Hypothalamus (tissue), 51 donors: Measurements from ENCODE around the gene MCF2L.

Experiments
- DNase-seq, 51 donors: peaks; one replicate each; lab custom pipeline; 2025; lab: John Stamatoyannopoulos, UW

The MCF2L gene

DNA sequence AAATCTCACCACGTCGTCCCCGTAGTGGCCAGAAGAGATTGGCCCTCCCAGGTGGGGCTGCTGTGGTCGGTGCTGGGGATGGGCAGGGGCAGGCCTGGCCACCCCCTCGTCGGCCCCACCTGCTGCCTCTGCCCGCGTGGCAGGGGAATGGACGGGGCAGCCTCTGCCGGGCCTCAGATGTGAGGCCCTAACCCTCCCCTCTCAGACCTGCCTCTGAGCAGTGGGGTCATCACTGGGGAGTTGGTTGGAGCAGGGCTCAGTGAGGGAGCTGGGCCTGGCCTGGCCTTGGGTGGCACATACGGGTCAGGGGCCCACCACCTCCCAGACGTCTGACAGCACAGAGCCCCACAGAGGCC is 41.5 kb downstream of the MCF2L start:
- DNase-seq, result no peak

DNA sequence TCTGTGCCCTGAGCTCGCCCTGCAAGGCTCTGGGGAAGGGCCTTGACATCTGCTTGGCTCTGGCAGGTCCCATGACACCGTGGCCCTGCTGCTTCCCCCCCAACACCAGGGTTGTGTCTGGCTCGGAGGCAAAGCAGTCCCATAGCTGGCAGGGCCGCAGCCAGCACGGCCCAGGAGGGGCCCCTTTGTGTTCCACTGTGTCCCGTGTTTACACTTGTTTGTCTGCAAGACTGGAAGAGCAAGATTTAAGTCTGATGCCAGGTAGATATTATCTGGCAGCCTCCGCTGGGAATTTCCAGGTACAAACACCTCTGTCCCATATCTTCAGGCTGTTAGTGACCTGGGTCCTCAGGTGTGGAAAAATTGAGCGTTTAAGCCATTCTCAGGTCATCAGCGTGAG is 44.3 kb downstream of the MCF2L start:
- DNase-seq, result no peak

DNA sequence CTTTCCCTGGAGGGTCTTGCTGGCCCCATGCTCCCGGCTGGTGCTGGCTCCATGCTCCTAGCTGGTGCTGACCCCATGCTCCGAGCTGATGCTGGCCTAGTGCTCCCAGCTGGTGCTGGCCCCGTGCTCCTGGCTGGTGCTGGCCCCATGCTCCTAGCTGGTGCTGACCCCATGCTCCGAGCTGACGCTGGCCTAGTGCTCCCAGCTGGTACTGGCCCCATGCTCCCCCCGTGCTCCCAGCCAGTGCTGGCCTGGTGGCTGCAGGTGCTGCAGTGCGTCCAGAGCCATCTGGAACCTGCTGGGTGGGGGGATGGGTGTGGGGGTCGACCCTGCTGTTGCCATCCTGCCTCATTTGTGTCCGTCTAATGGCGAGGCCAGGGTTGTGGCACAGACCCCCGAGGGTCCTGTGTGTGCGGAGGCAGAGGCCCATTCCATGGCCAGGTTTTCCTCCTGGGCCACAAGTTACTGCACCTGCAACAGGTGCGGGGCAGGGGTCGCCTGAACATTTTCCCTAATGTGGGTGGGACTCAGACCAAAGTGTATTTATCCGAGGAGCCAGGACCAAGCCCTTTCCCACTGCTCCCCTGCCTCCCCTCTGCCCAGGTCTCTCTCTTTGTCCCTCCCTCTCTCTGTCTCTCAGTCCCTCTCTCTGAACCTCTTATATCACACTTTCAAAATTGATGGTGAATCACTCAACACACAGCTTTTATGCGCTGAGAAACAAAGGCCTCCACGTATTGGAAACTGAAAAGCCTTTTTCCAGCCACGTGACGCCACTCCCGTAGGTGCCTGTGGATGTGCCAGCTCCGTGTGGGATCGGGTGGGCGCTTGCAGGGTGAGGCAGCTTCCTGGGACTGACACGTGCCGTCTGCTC is 45.1 kb downstream of the MCF2L start:
- peak in 4 of 51 donors; percentile 18 to 71 (median 50) for DNase-seq

DNA sequence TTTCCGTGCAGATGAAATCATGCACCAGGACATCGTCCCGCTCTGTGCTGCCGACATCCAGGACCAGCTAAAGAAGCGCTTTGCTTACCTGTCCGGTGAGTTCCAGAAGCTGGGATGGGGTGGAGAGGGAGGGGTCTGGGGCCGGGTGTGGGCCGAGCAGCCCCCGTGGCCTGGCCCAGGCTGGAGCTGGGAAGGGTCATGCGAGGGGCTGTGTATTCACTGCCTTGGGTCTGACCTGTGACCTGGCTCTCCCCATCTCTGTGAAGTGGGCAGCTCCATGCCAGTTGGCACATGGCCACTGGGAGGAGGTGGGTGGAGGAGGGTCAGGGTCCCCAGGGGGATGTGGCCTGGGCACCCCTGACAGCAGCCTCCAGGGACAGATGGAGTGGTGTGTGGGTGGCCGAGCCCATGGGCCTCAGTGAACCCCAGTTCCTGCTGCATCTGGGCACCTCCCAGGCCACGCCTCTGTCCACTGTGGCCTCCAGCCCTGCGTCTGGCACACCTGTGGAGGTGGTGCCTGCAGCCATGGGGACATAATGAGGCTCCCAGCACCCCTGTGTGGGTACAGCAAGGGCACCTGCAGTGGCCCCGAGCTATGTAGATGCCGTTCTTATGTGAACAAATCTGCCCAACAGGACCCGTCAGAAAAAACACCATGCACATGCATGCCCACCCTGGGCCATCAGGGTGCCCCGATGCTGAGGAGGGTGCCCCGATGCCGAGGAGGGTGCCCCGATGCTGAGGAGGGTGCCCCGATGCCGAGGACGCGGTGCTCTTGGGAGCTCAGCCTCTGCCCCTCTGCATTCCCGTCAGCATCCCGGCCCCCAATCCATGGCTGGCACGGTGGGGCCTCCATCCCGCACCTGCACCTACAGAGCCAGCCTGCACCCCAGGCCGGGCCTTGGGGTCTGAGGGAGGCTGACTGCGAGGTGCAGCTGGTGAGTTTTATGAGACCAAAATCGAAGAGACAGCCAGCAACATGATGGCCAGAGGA is 46.0 kb downstream of the MCF2L start:
- DNase-seq, result no peak

DNA sequence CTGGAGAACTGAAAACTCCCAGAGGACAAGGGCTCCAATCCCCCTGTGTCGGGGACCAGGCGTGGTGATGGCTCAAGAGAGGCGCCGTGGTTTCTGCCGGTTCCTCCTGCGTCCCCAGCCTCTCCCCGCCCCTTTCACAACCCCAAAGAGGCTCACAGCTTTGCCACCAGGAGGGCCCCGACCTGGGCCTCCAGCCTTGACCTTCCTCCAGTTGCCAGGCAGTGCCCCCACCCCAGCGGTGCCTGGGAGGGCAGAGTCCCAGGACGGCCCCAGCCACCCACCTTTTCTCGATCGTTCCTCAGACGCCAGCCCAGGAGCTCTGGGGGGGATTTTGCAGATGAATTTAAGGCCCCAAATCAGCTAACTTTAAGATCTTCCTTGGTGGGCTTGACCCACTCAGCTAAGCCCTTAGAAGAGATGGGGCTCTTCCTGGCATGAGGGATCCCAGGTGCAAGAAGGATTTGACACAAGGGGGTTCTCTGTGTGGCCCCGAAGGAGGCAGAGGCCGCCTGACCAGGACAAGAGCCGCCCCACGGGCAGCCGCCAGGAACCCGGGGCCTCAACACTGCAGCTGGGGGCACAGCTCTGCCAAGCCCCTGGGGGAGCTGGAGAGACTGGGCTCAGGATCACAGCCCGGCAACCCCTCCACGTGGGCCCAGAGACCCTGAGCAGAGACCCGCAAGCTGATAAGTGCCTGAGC is 47.0 kb downstream of the MCF2L start:
- no peak for DNase-seq

DNA sequence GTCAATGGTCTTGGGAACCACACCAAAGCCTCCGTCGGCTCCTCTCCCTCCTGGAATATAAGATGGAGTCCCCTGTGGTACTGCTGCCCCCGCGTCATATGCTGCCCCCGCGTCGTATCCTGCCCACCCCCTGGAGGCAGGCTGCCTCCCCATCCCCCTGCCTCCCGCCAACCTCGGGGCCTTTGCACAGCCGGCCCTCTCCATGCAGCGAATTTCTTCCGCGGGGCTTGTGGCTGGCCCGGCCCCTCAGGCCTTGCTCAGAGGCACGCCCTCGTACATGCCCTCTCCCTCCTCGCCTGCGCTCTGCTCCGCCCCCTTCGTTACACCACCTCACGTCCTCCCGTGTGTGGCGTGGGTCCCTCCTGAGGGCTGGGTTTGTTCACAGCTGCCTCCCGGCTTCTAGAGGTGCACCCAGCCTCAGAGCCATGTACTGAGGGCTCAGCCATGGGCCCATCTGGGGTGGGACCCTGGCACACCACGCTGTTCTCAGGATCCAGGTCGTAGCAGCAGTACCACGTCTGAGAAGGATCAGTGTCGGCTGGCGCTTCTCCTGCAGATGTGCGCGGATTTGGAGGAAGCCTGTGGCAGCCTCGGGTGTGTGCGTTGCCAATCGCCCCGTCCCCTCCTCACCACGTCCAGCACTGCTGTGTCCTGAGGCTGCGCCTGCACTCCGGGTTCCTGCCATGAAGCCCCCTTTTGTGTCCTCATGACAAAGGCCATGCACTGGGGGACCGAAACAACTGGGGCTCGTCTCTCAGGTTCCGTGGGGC is 47.7 kb downstream of the MCF2L start:
- no peak for DNase-seq

DNA sequence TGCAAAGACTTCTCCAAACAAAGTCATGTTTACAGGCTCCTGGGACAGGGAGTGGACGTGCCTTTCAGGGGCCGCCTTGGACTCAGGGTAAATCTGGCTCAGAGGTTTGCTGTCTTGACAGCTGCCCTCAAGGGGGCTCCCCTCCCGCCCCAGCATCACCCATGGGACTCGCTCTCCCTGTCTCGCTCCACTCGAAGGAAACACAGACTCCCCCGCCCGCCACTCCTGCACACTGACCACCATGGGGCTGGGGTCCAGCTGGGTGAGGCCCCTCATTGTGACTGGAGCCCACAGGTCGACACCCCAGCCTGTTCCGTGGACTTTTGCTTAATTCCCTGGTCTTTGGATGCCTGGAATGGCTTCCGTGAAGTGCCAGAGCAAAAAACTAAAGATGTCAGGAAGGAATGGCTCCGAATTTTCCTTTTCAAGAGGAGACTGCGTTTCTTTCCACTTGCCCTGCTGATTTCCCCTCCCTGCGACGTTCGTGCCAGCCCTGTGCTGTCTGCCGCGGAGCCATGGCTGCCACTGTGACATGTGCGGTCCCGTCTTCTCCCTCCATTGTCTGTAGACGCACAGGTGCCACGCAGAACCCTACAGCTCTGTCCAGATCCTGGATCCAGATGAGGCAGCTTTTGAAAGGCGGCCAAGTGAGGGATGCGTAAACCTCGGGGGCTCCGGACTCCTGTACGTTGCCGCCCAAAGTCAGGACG is 48.6 kb downstream of the MCF2L start:
- no peak for DNase-seq

DNA sequence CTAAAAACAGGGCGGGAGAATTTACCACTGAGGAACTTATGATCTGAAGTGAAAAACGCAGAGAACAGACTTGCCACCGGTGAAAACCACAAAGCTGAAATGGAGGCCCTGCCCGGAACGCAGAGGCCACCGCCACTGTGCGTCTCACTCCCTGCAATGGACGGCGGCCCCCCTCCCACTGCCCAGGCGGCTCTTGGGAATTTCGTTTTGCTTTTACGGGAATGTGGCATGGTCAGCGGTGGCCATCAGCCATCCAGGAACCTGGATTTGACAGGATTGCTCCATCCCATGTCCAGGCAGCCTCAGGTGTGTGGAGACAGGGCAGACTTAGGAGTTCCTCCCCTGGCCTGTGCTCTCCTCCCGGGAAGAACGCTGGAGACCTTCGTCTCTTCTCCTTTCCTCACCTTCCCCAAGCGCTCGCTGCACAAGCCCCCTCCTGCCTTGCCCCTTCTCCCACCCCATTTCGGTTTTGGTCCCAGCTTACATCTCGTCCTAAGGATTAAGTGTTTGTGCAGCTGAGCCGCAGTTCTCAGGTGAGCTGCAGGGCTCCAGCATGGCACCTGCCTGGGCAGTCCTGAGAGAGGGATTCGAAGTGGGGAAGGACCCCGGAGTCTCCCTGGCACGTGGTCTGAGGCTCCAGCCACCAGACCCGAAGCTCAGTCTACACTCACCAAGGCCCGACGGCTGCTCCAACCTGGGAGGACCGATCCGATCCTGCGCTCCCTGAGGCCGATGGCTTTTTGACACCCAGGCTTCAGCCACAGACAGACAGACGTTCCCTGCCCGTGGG is 49.9 kb downstream of the MCF2L start:
- peak in 1 of 51 donors; percentile 23 for DNase-seq

DNA sequence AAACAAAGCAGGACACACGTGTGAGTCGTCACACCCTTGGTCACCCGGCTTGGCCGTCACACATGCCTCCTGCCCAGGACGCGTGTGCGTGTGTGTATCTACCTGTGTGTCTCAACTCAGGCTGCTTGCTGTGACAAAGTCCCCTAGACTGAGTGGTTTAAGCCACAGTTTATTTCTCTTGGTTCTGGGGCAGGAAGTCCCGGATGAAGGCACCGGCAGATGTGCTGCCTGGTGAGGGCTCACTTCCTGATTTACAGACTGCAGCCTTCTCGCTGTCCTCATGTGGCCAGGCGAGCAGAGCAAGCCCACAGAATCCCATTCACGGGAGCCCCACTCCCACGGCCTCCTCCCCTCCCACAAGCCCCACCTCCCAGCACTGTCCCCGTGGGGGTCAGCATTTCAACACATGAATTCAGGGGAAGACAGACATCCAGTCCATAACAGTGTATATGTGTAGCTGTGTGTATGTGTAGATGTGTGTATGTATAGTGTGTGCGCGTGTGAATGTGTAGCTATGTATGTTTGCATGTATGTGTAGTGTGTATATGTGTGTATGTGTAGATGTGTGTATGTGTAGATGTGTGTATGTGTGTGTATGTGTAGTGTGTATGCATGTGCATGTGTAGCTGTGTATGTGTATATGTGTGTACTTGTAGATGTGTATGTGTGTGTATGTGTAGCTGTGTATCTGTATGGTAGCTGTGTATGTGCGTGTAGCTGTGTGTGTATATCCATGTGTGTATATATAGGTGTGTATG is 51.5 kb downstream of the MCF2L start:
- DNase-seq, result no peak

DNA sequence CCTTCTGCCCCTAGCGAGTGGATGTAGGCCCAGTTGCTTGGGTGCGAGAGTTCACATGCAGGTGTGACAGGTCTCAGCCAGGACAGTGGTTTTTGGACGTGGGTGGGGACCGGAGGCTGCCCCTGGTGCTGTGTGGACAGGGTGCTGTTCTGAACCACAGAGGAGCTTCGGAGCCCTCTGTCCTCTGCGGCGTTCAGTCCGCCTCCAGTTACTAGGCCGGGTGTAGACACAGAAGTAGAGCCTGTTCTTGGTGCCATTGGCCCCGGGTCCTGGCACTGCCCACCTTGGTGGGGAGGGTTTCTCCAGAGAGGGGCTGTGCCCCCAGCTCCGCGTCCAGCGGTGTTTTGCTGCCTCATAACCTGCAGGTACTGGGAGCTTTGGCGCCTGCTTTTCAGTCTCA is 52.4 kb downstream of the MCF2L start:
- DNase-seq, result no peak

DNA sequence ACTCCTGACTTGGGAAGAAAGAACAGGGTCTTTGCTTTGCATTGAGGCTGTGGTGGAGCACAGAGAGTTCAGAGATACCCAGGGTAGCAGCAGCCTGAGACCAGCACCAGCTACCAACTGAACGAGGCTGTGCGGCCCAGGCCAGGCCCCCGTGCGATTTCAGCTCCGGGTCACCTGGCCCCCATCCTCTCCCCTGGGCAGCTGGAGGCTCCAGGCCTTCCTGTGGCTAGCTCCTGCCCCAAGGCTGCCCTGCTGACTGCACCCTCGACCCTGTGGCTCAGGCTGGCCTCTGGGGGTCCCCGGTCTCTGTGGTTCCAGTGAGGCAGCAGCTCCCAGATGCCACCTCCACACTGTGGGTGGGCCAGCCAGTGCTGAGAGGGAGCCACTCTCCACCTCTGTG is 52.8 kb downstream of the MCF2L start:
- DNase-seq, result no peak

DNA sequence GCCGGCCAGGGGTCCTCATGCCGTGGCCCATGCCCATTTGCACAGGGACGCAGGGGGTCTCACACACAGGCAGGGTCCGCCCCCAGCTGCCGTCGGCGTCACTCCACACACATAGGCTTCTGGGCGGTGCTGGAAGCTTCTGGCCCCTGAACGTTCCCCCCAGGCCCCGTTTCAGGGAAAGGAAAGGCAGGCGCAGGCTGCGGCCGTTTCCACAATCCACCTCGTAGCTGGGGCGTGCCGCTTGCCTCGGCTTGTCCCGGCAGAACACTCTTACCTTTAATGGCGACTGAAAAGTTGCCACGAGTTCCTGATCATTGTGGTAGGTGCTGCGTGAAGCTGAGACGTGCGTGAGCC is 53.4 kb downstream of the MCF2L start:
- no peak for DNase-seq

DNA sequence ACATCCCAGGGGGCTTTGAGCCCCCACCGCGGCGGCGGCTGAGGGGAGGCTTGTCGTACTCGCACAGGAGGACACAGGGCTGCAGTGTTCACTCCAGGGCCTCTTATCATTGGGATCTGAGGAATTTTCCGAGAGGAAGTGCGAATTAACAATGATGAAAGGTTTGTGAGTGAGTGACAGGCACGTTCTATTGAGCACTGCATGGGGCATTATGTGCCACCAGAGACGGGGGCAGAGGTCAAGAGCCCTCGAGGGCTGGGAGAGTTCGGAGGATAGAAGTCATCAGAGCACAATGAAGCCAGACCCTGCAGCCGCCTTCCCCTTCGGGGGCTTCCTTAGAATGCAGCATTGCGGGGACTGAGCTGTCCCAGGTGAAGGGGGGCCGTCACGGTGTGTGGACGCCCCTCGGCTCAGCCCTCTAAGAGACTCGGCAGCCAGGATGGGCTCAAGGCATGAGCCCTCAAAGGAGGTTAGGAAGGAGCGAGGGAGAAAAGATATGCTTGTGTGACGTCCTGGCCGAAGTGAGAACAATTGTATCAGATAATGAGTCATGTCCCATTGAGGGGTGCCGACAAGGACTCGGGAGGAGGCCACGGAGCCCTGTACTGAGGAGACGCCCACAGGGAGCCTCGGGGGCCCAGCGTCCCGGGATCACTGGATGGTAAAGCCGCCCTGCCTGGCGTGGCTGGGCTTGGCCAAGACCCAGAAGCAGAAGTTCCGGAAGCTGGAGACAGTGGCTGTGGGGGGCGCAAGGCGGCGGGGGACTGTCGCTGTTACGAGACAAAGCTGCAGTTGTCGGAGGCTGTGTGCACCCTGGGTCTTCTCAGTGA is 53.9 kb downstream of the MCF2L start:
- peak in 2 of 51 donors; percentile 14 to 31 for DNase-seq

DNA sequence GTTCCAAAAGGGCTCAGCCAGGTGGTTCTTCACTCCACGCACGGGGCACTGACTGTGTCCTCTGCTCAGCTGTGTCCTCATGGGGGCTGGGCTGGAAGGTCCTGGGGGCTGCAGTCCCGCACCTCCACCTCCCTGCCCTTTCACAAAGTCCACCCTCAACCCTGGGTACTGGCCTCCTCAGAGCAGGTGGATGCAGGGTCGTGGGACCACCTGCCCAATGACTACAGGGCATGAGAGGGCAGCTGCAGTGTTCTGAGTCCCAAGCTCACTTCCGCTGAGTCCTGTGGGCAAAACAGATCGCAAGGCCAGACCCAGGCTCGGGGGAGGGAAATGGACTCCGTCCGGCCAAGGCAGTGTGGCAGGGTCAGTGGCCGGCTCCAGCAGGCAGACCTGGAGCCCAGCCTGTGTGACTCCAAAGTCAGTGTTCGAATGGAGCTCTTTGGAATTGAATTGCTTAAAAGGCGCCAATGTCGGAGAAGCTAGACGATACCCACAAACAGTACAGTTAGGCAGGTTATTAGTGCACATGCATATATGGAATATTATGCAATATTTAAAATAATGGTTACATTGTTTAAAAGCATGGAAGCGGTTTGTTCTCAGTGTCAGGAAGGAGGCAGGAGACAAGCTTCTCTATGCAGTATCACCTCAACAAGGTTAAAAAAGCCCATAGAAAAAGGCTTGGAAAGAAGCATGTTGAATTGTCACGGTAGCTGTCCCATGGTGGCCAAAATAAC is 54.8 kb downstream of the MCF2L start:
- DNase-seq, result no peak

DNA sequence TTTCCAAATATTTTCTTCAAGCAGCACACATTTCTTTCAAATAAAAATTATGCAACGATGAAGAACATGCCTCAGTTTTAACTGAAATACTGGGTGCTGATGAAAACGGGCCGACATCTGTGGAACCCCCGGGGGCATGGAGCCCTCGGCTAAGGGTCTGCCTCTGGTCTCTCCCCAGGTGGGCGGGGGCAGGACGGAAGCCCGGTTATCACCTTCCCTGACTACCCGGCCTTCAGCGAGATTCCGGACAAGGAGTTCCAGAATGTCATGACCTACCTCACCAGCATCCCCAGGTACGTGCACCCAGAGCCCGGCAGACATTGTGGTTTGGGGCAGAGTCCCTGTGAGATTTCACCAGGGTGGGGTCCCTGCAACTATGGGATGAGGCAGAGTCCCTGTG is 55.5 kb downstream of the MCF2L start:
- DNase-seq, result no peak

DNA sequence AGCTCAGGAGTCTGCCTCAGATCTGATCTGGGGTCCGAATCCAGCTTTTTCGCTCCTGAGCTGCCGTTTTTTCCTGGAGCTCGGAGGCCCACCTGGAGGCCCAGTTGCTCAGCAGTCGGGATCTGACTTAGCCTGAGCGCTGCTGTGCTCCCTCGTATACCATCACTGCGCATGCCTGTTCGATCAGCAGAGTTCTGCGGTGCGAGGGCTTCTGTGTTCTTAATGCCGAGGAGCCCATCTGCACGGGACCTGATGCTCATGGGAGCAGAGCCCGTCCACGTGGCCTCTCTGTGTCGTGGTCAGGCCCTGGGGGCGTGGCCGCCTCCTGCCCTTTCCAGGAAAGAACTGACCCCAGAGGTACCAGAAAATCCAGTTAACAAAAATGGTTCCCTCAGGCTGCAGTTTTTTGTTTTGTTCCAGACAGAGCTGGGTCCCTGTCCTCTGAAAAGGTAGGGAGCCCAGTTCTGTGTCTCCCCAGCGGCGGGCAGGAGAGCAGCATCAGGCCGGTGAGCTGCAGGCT is 57.4 kb downstream of the MCF2L start:
- no peak for DNase-seq
